HG02571 (cell line): ENCODE measurements around the gene SPRED2.

Experiments
- ATAC-seq: cut with Tn5 transposase; IDR thresholded peaks from one replicate; pipeline ENCODE4 v1.9.1; 2021; ENCODE audit warnings: mild to moderate bottlenecking, moderate library complexity; ENCODE audit not compliant: unreplicated experiment

Gene SPRED2

GRCh38 chr2:65432227-65433190 is at the start of gene SPRED2:
Gene SPRED2 (minus strand): TSS chr2:65432599. CDS start chr2:65431987, 612 bp downstream.
- no peak for ATAC-seq

GRCh38 chr2:65481961-65482360 is 49.6 kb upstream of the SPRED2 start:
- no peak for ATAC-seq

GRCh38 chr2:65479524-65479923 is 47.1 kb upstream of the SPRED2 start:
- ATAC-seq: no peak

- ATAC-seq: no peak
Observed at GRCh38 chr2:65478498-65479135, 46.2 kb upstream of the SPRED2 start.

GRCh38 chr2:65477590-65477989 is 45.2 kb upstream of the SPRED2 start:
- ATAC-seq: no peak

GRCh38 chr2:65476778-65477177 is 44.4 kb upstream of the SPRED2 start:
- ATAC-seq: no peak

- ATAC-seq: no peak
Observed at GRCh38 chr2:65475000-65475399, 42.6 kb upstream of the SPRED2 start.

- no peak for ATAC-seq
Observed at GRCh38 chr2:65473045-65473444, 40.6 kb upstream of the SPRED2 start.

GRCh38 chr2:65471409-65471808 is 39.0 kb upstream of the SPRED2 start:
- no peak for ATAC-seq

GRCh38 chr2:65466551-65466950 is 34.2 kb upstream of the SPRED2 start:
- no peak for ATAC-seq

- ATAC-seq: no peak
Observed at GRCh38 chr2:65465857-65466256, 33.5 kb upstream of the SPRED2 start.

GRCh38 chr2:65465124-65465523 is 32.7 kb upstream of the SPRED2 start:
- ATAC-seq: no peak

- no peak for ATAC-seq
Observed at GRCh38 chr2:65464604-65465003, 32.2 kb upstream of the SPRED2 start.

- ATAC-seq: no peak
Observed at GRCh38 chr2:65458999-65459398, 26.6 kb upstream of the SPRED2 start.

GRCh38 chr2:65456886-65457285 is 24.5 kb upstream of the SPRED2 start:
- no peak for ATAC-seq

GRCh38 chr2:65456064-65456463 is 23.7 kb upstream of the SPRED2 start:
- ATAC-seq: no peak

- ATAC-seq: no peak
Observed at GRCh38 chr2:65453916-65454315, 21.5 kb upstream of the SPRED2 start.

GRCh38 chr2:65452150-65452895 is 19.9 kb upstream of the SPRED2 start:
- no peak for ATAC-seq

- ATAC-seq: no peak
Observed at GRCh38 chr2:65450810-65451209, 18.4 kb upstream of the SPRED2 start.

- no peak for ATAC-seq
Observed at GRCh38 chr2:65450393-65450792, 18.0 kb upstream of the SPRED2 start.

- no peak for ATAC-seq
Observed at GRCh38 chr2:65443509-65444186, 11.2 kb upstream of the SPRED2 start.
